GM18909 (cell line): ENCODE data around the gene LRRC17.
"Not testable (repeated sequence)": the region's sequence is repeated elsewhere in the genome, so short reads cannot be mapped to it uniquely, and the experiment has no call there.

ENCODE experiments used
- ATAC-seq: cut with Tn5 transposase; IDR thresholded peaks from one replicate; pipeline ENCODE4 v1.9.1; 2021; ENCODE audit warnings: mild to moderate bottlenecking; ENCODE audit not compliant: unreplicated experiment, poor library complexity

LRRC17 gene

DNA sequence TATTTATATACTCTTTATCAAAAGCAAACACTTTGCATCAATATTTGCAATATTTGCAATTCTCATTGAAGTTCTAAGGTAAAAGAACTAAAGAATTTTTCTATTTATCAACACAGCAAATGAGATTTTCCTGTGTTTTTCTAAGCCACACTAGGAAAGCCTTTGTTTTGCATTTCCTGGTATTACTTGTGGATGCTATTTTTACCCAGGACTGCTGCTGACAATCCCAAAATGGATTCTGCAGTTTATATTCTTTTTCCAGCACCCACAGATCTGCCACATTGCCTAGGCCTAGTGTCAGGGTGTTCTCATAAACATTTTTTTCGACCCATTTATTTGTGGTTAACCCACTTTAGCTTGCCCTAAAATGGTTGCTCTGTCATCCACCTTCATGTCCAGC is 25.9 kb downstream of the LRRC17 start:
- no peak for ATAC-seq

DNA sequence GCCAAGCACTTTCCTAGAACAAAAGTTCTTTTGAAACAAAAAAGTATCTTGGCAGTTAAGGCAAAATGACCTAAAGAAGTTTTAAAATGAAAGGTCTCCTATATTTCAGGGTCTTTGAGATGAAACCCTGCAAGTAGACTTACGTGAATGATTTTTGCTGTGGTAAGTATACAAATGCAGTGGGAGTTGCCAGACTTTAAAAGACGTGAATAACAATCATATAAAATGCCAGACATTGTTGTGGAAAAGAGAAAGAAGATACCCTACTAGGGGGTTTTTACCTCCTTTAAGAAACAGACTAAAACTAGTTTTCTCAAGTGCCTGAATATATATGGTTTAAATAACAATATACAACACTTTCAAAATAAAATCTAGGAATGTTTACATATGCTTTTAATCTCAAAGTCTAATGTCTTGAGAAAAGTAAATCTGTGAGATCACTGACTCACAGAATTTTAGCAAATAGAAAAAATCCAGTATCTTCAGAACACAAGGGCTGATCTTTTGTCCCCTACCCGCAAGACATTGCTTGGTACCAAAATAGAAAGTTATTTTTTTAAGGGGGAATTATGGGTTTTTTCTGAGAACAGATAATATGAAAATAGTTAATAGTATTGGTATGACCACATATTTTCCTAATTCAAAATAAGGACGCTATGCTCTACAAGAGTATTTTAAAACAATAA is 29.5 kb downstream of the LRRC17 start:
- ATAC-seq = no peak

DNA sequence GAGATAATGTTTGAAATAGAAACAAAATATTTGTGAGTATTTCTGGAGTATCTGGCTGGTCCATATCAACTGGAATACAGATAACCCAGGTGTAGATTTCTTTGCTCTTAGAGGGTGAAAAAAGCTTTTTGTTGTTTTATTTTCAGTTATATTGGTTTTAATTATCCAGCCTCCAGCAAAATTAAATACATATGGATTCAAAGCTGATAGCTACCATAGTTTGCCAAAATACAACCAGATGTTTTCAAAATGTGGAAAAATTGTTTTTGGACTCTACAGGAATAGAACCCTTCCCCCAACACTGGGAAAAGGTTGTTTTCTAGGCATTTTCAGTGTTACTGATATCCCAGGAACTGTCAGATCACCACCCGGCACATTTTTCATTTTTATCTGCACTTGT is 30.1 kb downstream of the LRRC17 start:
- ATAC-seq = no peak

- no peak for ATAC-seq
These were observed 30.8 kb downstream of the LRRC17 start for GRCh38 chr7:102943423-102944169.

DNA sequence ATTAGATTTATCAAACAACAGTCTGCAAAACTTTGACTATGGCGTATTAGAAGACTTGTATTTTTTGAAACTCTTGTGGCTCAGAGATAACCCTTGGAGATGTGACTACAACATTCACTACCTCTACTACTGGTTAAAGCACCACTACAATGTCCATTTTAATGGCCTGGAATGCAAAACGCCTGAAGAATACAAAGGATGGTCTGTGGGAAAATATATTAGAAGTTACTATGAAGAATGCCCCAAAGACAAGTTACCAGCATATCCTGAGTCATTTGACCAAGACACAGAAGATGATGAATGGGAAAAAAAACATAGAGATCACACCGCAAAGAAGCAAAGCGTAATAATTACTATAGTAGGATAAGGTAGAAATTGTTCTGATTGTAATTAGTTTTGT is 31.4 kb downstream of the LRRC17 start:
- ATAC-seq = no peak

DNA sequence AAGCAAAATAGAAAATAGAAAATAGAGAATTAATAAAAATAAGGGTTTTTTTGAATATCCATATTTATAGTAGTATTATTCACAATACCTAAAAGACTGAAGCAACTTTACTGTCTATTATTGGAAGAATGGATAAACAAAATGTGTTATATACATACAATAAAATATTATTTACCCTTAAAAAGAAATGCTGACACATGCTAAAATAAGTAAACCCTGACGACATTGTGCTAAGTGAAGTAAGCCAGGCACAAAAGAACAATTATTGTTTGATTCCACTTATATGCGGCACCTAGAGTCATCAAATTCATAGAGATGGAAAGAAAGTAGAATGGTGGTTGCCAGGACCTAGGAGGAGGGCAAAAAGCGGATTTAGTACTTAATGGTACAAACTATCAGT is 39.0 kb downstream of the LRRC17 start:
- ATAC-seq = no peak

DNA sequence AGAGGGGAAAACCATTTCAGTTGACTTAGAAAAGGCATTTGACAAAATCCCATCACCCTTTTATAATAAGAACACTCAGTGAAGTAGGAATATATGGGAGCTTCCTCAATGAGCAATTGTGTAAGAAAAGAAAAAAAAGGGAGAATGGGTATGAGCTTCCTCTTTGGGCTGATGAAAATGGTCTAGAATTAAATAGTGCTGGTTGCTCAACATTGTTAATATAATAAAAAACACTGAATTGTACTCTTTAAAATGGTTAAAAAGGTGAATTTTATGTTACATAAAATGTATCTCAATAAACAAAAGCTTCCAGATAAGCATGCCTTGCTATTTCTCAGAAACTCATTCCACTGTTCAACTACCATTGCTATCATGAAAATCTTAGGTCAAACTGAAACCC is 40.6 kb downstream of the LRRC17 start:
- no peak for ATAC-seq

GRCh38 chr7:102954359-102954758 is 41.6 kb downstream of the LRRC17 start:
- ATAC-seq = not testable (repeated sequence)

DNA sequence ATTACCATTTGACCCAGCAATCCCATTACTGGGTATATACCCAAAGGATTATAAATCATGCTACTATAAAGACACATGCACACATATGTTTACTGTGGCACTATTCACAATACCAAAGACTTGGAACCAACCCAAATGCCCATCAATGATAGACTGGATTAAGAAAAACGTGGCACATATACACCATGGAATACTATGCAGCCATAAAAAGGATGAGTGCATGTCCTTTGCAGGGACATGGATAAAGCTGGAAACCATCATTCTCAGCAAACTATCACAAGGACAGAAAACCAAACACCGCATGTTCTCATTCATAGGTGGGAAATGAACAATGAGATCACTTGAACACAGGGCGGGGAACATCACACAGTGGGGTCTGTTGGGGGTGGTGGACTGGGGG is 45.2 kb downstream of the LRRC17 start:
- ATAC-seq = not testable (repeated sequence)

DNA sequence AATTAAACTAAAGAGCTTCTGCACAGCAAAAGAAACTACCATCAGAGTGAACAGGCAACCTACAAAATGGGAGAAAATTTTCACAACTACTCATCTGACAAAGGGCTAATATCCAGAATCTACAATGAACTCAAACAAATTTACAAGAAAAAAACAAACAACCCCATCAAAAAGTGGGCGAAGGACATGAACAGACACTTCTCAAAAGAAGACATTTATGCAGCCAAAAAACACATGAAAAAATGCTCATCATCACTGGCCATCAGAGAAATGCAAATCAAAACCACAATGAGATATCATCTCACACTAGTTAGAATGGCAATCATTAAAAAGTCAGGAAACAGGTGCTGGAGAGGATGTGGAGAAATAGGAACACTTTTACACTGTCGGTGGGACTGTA is 49.2 kb downstream of the LRRC17 start:
- not testable (repeated sequence) for ATAC-seq

GRCh38 chr7:102966465-102966864 is 53.7 kb downstream of the LRRC17 start:
- no peak for ATAC-seq

- no peak for ATAC-seq
These were observed 55.0 kb downstream of the LRRC17 start for GRCh38 chr7:102967798-102968197.

DNA sequence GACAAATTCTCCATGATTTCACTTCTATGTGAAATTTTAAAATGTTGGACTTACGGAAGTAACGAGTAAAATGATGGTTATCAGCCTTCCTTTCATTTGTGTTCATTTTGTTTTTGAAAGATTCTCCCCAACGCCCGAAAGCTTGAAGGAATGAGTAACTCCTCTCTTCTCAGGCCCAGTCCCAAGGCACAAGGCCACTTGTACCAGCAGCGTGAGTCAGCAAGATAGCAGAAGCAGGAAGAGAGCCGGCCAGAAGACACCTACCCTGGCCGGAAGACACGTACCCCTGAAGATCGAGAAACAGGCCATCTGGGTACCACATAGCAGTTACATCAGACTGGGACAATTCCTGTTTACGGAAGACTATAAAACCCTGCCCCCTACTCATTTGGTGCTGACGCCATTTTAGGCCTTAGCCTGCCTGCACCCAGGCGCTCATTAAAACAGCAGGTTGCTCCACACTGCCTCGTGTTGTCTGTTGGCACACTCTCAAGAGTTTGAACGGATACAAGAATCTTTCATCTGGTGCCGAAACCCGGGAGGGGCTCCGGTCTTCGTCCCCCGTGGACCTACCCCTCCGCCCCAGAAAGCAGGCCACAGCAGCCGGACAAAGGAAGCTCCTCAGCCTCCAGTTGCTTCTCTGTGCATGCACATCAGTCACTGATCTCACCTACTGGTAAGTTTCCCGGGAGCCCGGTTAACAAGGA is 60.4 kb downstream of the LRRC17 start:
- ATAC-seq = no peak

DNA sequence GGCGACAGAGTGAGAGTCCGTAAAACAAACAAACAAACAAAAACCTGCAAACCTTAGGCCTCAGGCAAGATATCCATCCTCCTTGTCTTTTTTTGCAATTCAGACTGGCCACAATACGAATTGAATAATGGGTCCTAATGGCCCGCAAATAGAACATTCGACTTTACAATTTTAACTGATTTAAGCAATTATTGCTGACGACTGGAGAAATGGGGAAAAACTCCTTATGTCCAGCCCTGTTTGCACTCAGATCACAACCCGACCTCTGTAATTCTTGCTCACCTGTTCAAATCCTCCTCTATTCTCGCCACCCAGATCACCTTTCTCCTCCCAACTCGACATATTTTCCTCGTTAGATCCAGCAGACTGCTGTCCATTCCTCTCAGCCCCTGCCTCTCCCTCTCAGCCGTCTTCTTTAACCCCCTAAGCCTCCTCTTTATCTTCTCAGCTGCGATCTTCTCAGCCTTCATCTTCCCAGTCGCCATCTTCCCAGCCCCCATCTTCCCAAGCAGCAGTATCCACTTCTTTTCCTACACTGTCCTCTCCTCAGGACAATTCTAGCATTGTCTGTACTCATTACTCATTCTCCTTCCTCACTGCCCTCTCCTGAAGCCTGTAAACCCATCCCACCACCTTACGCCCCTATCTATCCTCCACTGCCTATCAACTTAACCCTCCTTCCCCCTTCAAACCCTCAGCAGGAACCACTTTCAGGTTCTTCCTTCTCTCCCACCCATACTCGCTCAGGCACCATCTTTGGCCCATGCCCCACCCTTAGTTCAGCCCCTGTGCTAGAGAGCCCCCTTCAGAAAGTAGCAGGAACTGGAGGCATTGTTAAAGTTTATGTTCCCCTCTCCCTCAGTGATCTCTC is 61.8 kb downstream of the LRRC17 start:
- ATAC-seq = no peak

- ATAC-seq = no peak
These were observed 63.1 kb downstream of the LRRC17 start for GRCh38 chr7:102975854-102976253.

DNA sequence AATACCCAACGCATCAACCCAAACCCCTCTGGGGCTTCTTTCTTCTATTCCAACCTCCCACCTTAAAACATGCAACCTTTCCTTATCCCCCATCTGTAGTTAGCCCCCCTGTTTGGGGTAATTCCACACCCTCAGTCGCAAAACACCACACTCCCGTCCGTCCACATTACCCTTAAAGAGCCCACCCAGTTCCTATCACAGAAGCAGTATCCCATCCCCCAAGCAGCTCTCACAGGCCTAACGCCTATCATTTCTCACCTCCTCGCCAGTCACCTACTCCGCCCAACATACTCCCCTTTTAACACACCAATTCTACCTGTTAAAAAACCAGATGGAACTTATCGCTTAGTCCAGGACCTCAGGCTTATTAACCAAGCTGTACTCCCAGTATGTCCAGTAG is 63.7 kb downstream of the LRRC17 start:
- no peak for ATAC-seq

- not testable (repeated sequence) for ATAC-seq
These were observed 64.8 kb downstream of the LRRC17 start for GRCh38 chr7:102977586-102977985.

DNA sequence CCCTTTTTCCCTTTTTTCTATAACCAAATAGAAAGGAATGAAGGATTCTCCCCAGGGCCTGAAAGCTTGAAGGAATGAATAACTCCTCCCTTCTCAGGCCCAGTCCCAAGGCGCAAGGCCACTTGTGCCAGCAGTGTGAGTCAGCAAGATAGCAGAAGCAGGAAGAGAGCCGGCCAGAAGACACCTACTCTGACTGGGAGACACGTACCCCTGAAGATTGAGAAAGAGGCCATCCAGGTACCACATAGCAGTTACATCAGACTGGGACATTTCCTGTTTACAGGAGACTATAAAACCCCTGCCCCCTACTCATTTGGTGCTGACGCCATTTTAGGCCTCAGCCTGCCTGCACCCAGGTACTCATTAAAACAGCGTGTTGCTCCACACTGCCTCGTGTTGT is 65.5 kb downstream of the LRRC17 start:
- ATAC-seq = no peak

DNA sequence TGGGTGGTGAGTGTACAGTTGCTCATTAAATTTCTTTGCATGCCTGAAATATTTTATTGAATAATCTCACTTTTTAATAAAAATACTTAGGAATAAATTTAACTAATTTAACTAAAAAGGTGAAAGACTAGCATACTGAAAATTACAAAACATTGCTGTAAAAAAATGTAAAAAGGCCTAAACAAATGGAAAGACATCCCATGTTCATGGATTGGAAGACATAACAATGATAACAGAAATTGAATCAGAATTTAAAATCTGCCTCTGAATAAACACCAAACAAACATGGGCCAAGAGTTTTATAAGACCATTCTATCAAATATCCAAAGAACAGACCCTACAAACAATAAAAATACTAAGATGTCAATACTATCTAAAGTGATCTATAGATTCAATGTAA is 66.9 kb downstream of the LRRC17 start:
- ATAC-seq = no peak

GRCh38 chr7:102981451-102981850 is 68.7 kb downstream of the LRRC17 start:
- no peak for ATAC-seq
